BLaER1 (cell line): ENCODE measurements around the gene GOLIM4.

Experiments used
- H3K27ac ChIP-seq: shearing (Covaris generic); formaldehyde crosslinking; 2 replicates; pipeline ENCODE4 v1.8.1; 2022
- H3K27me3 ChIP-seq: shearing (Covaris generic); formaldehyde crosslinking; 2 replicates; pipeline ENCODE4 v1.8.1; 2022
- H3K36me3 ChIP-seq: shearing (Covaris generic); formaldehyde crosslinking; 2 replicates; pipeline ENCODE4 v1.8.1; 2022
- H3K4me1 ChIP-seq: shearing (Covaris generic); formaldehyde crosslinking; 2 replicates; pipeline ENCODE4 v1.8.1; 2022
- H3K4me2 ChIP-seq: shearing (Covaris generic); formaldehyde crosslinking; 2 replicates; pipeline ENCODE4 v1.8.1; 2022
- H3K4me3 ChIP-seq: shearing (Covaris generic); formaldehyde crosslinking; 2 replicates; pipeline ENCODE4 v1.8.1; 2022
- H3K9ac ChIP-seq: shearing (Covaris generic); formaldehyde crosslinking; 2 replicates; pipeline ENCODE4 v1.8.1; 2022
- H3K9me3 ChIP-seq: shearing (Covaris generic); formaldehyde crosslinking; 2 replicates; pipeline ENCODE4 v1.8.1; 2022
- H4K20me1 ChIP-seq: shearing (Covaris generic); formaldehyde crosslinking; 2 replicates; pipeline ENCODE4 v1.8.1; 2022
- Cebpa-rat ChIP-seq: shearing (Covaris generic); IDR thresholded peaks from 2 replicates; pipeline ENCODE4 v1.8.1; 2022

Gene GOLIM4

DNA sequence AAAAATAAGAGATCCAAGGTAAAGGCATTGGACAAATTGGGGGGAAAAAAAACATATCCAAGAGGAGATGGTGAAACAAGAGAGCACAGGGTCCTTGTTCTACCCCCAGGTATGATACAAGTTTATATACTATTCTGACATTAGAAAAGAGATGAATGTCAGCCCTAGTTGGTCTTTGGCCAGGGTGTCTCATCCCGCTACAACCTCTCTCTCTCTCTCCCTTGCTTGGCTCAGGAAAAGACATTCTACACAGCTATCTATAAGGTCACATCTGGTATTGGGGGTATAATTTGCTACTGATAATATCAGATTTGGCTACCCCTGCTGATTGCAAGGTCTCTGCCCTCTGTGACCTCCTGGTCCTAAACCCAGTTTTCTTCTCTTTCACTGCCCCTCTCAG lies 117.2 kb downstream of the GOLIM4 start:
- H3K4me1 ChIP-seq: peaks cover 7% of the 10 kb centered on the region
- H3K4me3 ChIP-seq: no peak overlapping the region
- TF ChIP-seq Cebpa-rat: no peak
- H3K9me3 ChIP-seq: 0 out of 2 replicates have a peak, but pooled peaks cover 1% of the 10 kb centered on the region
- no peaks in the 10 kb centered on the region for H3K36me3 ChIP-seq
- H3K4me2 ChIP-seq: no peak overlapping the region
- H4K20me1 ChIP-seq: no peaks in the 10 kb centered on the region
- H3K27ac ChIP-seq: no peak overlapping the region
- H3K27me3 ChIP-seq: no peaks in the 10 kb centered on the region
- no peak overlapping the region for H3K9ac ChIP-seq

DNA sequence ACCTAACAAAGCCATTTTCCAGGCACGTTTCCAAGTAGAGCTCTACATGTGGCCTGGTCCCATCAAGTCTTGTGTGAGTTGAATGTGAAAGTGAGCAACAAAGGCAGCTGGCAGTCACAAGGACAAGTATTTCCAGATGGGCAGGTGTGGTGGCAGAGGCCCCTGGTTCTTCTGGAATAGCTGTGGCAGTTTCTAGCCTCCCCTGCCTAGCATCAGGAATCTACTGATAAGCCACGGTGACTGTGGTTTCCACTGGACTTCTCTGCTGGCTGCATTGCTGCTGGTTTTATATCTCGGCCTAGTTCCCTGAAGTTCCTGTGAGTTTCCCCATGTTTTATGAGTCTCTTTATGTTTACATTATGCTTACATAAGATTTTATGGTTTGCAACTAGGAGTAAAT lies 117.7 kb downstream of the GOLIM4 start:
- Histone ChIP-seq H3K27ac (no peak overlapping the region), H3K9me3 (no peaks in the 10 kb centered on the region), H3K4me1 (peaks cover 3% of the 10 kb centered on the region), H4K20me1 (no peaks in the 10 kb centered on the region), H3K27me3 (no peaks in the 10 kb centered on the region), H3K36me3 (no peaks in the 10 kb centered on the region), H3K4me2 (no peak overlapping the region), H3K4me3 (no peak overlapping the region), H3K9ac (no peak overlapping the region)
- no peak for TF ChIP-seq Cebpa-rat

DNA sequence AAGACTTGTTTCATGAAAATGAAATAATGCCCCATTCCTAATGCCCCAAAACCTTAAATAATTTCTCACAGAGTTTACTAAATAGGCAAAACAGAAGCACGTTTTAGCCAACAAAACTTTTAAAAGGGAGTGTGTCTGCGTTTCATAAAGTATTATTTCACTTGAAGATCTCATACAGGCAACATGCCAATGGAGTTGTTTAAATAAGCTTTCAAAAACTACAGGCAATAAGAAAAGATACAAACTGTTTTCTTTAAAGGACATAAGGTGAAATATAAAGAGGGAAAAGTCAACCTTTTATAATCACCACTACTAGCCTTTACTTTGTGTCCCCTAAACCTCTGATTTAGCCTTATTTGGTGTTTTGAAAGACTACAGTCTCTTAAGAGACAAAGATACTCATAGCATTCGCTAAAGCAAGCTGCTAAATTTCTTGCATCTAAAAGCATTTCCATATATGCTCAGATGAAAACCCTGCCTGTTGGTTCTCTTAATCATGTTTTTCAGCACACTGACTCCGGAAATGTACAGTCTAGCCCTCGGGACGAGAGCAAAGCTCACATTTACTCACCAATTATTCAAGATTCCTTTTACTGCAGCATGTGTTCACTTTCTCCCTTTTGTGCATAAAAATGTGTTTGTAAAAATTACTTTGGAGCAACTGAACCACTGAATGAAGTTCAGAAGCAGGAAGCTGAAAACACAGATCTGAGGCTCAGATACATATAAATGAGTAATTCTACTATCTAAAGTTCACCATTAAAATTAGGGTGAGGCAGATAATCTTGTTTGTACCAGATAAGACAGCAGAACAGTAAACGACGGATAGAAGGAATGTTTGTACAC lies 119.0 kb downstream of the GOLIM4 start:
- H3K4me2 ChIP-seq: no peak overlapping the region
- H3K27me3 ChIP-seq: no peaks in the 10 kb centered on the region
- TF ChIP-seq Cebpa-rat: no peak

DNA sequence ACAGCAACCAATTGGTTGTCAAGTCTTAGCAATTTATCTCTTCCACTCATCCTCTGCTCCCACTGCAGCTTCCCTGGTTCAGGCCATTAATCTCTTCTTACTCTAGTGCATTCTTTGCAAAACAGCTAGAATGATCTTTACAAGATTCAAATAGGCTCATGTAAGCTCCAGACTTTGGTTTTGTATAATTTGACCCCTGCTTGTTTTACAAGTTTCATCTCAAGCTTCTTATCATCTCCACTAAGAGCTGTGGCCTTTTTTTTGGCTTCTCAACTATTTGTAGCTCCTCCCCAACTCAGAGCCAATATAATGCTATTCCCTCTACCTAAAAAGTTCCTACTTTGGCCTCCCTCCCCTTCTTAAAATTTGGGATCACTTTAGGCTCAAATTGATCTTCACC lies 121.8 kb downstream of the GOLIM4 start:
- Histone ChIP-seq H3K27me3 (no peaks in the 10 kb centered on the region), H3K27ac (no peak overlapping the region), H3K9me3 (no peaks in the 10 kb centered on the region), H3K4me3 (no peak overlapping the region), H3K4me2 (no peak overlapping the region), H3K9ac (no peak overlapping the region), H3K4me1 (no peaks in the 10 kb centered on the region), H4K20me1 (no peaks in the 10 kb centered on the region), H3K36me3 (no peaks in the 10 kb centered on the region)
- no peak for TF ChIP-seq Cebpa-rat

More for the DNA sequence above, 119.0 kb downstream of the GOLIM4 start:
- Histone ChIP-seq H3K27ac (no peak overlapping the region), H3K9ac (no peak overlapping the region), H3K36me3 (no peaks in the 10 kb centered on the region), H3K9me3 (no peaks in the 10 kb centered on the region), H4K20me1 (no peaks in the 10 kb centered on the region), H3K4me3 (no peak overlapping the region), H3K4me1 (no peaks in the 10 kb centered on the region)

DNA sequence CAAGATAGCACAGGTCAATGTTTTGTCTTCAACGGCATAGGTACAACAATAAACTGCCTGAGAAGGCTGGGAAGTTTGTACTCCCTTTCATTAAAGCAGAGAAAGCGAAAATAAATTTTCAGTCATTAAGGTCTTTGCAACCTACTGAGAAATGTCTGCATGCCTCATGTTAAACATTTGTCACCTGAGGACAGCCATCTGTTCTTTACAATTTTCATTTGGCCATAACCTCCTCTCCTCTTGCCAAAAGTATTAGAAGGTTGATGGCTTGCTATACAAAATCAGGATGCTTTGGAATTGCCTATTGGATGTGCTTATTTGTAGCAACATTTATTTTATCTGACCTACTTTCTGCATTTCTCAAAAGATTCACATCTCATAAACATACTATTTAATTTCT lies 122.7 kb downstream of the GOLIM4 start:
- Histone ChIP-seq H3K4me2 (no peak overlapping the region), H4K20me1 (no peaks in the 10 kb centered on the region), H3K4me1 (no peaks in the 10 kb centered on the region), H3K27ac (no peak overlapping the region), H3K9ac (no peak overlapping the region), H3K9me3 (no peaks in the 10 kb centered on the region), H3K36me3 (no peaks in the 10 kb centered on the region), H3K4me3 (no peak overlapping the region), H3K27me3 (no peaks in the 10 kb centered on the region)
- TF ChIP-seq Cebpa-rat: no peak

DNA sequence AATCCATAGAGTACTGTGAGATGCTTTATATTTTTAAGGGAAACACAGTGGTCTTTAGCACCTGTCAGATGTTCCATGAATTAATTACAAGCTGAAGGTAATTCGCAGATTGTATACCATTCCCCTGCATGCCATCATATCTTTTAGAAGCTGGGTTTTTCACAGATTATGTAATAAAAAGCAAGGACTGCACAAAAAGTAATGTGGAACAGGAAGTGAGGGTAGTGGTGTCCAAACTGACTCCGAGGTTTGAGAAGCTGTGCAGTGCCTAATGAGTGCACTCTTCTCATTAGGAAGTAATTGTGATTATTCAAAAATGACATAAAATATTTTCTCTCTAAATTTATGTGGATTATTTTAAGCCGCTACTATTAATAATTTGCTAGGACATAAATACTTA lies 123.2 kb downstream of the GOLIM4 start:
- Histone ChIP-seq H3K9me3 (no peaks in the 10 kb centered on the region), H3K4me2 (no peak overlapping the region), H3K36me3 (no peaks in the 10 kb centered on the region), H3K4me1 (no peaks in the 10 kb centered on the region), H3K27me3 (no peaks in the 10 kb centered on the region), H3K9ac (no peak overlapping the region), H3K4me3 (no peak overlapping the region), H3K27ac (no peak overlapping the region), H4K20me1 (no peaks in the 10 kb centered on the region)
- TF ChIP-seq Cebpa-rat: no peak

DNA sequence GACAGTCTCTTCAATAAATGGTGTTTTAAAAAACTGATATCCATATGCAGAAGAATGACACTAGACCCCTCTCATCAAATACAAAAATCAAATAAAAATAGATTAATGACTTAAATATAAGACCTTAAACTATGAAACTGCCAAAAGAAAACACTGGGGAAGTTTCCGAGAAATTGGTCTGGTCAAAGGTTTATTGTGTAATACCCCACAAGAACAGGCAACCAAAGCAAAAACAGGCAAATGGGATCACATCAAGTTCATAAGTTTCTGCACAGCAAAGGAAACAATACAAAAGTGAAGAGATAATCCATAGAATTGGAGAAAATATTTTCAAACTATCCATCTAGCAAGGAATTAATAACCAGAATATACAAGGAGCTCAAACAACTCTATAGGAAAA lies 126.2 kb downstream of the GOLIM4 start:
- H3K27me3 ChIP-seq: no peaks in the 10 kb centered on the region
- H3K36me3 ChIP-seq: no peaks in the 10 kb centered on the region
- H3K9me3 ChIP-seq: no peaks in the 10 kb centered on the region
- no peak overlapping the region for H3K9ac ChIP-seq
- TF ChIP-seq Cebpa-rat: no peak
- H3K4me3 ChIP-seq: no peak overlapping the region
- H3K27ac ChIP-seq: no peak overlapping the region
- no peaks in the 10 kb centered on the region for H3K4me1 ChIP-seq
- no peak overlapping the region for H3K4me2 ChIP-seq
- no peaks in the 10 kb centered on the region for H4K20me1 ChIP-seq

DNA sequence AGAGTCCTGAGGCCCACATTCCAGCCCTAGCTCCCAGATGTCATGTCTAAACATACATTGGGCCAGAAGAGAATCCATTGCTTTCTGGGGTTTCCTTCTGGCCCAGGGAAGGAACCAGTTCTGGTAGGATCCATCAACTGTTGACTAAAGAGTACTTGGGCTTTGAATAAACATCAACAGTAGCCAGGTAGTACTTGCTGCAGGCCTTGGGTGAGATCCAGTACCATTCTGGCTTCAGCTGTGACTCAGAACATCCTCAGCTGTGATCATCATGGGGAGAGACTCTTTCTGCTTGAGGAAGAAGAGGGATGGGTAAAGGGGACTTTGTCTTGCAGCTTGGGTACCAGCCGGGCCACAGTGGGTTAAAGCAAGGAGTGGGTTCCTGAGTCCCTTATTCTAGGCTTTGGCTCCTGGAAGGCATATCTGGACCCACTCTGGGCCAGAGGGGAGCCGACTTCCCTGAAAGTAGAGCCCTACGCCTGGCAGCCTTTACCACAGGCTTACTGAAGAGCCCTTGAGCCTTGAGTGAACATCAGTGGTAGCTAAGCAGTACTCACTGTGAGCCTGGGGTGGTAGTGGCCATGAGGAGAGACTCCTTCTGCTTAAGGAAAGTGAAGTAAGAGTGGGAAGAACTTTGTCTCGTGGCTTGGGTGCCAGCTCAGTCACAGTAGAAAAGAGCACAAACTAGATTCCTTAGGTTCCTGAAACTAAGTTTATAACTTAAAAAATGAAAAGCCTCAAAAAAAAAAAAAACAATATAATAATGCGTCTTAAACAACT lies 128.3 kb downstream of the GOLIM4 start:
- no peaks in the 10 kb centered on the region for H4K20me1 ChIP-seq
- no peaks in the 10 kb centered on the region for H3K36me3 ChIP-seq
- H3K4me1 ChIP-seq: no peaks in the 10 kb centered on the region
- no peak for TF ChIP-seq Cebpa-rat
- no peak overlapping the region for H3K4me2 ChIP-seq
- no peaks in the 10 kb centered on the region for H3K9me3 ChIP-seq
- H3K4me3 ChIP-seq: no peak overlapping the region
- H3K27ac ChIP-seq: no peak overlapping the region
- no peak overlapping the region for H3K9ac ChIP-seq
- no peaks in the 10 kb centered on the region for H3K27me3 ChIP-seq
